Cardiac fibroblast (primary cell): Measurements from ENCODE around the gene TRAPPC6A.
A peak's percentile ranks its signal among the peaks of the same experiment; 100 is the strongest.

Experiments used
- DNase-seq, 2 donors: peaks; one replicate each; pipeline versions ENCODE4 v3.0.0 to v3.0.0-alpha.2; 2010; ENCODE audit warnings: low read depth in 2 of 2
- H3K4me3 ChIP-seq, 2 donors: replicated peaks in 1 of 2; 1 replicate in 1 of 2; 2 replicates in 1 of 2; pipeline ENCODE4 v1.5.1; 2011; ENCODE audit warnings: low read depth in 2 of 2, low read length in 2 of 2, mild to moderate bottlenecking in 2 of 2, moderate library complexity in 1 of 2
- TF ChIP-seq, protein P1 (sequence below): IDR thresholded peaks from one replicate; pipeline ENCODE4 v1.5.1; 2011; ENCODE audit warnings: low read depth, mild to moderate bottlenecking, low read length, inconsistent platforms

TRAPPC6A gene

DNA sequence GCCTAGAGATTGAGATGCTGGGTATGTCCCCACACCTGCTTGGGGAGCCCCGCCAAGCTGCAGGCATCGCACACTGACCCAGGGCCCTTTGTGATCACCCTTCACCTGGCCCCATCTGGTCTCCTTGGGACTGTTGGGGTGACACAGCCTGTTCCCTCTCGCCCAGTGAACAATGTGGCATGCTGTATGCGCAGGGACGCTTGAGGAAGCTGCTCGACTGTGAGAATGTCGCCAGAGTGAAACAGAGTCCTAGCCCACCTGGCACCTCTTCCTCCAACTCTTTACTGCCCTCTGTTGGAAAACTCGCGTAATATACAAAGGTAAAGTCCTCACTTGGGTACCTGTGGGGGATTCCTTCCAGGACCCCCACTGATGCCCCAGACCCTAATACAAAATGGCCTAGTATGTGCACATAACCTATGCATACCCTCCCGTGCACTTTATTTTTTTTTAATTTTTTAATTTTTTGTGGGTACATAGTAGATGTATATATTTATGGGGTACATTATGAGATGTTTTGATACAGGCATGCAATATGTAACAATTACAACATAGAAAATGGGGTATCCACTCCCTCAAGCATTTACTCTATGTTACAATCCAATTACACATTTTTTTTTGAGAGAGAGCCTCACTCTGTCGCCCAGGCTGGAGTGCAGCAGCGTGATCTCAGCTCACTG, 9.5 kb upstream of the TRAPPC6A start:
- H3K4me3 ChIP-seq = no peak overlapping the region
- TF ChIP-seq, protein P1, sequence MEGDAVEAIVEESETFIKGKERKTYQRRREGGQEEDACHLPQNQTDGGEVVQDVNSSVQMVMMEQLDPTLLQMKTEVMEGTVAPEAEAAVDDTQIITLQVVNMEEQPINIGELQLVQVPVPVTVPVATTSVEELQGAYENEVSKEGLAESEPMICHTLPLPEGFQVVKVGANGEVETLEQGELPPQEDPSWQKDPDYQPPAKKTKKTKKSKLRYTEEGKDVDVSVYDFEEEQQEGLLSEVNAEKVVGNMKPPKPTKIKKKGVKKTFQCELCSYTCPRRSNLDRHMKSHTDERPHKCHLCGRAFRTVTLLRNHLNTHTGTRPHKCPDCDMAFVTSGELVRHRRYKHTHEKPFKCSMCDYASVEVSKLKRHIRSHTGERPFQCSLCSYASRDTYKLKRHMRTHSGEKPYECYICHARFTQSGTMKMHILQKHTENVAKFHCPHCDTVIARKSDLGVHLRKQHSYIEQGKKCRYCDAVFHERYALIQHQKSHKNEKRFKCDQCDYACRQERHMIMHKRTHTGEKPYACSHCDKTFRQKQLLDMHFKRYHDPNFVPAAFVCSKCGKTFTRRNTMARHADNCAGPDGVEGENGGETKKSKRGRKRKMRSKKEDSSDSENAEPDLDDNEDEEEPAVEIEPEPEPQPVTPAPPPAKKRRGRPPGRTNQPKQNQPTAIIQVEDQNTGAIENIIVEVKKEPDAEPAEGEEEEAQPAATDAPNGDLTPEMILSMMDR = peak; percentile 62
- DNase-seq = peak in 1 of 2 donors; percentile 15

GRCh38 chr19:45186509-45187334, 8.7 kb upstream of the TRAPPC6A start:
- DNase-seq = peak in 1 of 2 donors; percentile 52
- no peak overlapping the region for H3K4me3 ChIP-seq
- TF ChIP-seq, protein P1 = no peak

DNA sequence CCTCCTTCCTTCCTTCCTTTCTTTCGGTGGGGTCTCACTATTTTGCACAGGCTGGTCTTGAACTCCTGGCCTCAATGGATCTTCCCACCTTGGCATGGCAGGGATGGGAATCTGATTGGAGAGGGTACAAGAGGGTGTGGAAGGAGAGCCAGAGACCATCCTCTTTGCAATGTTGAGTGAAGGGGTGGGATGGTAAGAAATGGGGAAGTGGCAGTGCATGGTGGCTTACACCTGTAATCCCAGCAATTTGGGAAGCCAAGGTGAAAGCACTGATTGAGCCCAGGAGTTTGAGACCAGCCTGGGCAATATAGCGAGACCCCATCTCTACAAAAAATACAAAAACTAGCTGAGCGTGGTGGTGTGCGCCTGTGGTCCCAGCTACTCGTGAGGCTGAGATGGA, 6.1 kb upstream of the TRAPPC6A start:
- TF ChIP-seq, protein P1 = no peak
- no peak overlapping the region for H3K4me3 ChIP-seq
- DNase-seq = no peak

DNA sequence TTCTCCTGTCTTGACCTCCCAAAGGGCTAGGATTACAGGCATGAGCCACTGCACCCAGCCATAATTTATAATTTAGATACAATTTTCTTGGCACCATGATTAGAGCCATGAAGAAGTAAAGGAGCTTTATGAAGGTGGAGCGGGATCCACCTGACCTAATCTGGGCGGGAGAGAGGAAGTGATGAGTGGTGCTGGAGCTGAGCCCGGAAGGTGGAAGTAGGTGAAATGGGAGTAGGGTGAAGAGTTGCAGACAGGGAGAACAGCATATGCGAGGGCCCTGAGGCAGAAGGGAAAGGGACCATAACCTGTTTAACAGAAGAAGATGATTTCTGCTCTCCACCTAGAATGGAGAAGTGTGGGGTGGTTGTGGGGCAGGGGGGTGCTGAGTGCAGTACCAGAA, 4.7 kb upstream of the TRAPPC6A start:
- TF ChIP-seq, protein P1 = no peak
- DNase-seq = no peak
- H3K4me3 ChIP-seq = no peak overlapping the region

DNA sequence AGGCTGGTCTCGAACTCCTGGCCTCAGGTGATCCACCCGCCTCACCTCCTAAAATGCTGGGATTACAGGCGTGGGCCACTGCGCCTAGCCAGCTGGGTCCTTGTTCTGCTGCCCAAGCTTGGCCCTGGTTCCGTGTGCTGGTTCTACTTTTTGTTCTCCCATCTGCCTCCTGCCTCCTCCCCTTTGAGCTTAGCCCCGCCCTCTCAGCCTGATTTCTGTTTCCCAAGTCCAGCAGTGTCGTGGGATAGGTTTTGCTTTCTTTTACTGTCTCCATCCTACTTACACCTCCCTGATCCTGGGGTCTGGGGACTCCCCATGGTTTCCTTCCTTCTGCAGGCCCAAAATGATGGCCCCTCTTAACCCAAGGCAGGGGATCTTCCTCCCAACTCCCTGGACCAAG, 2.9 kb upstream of the TRAPPC6A start:
- no peak overlapping the region for H3K4me3 ChIP-seq
- no peak for DNase-seq
- TF ChIP-seq, protein P1 = no peak

DNA sequence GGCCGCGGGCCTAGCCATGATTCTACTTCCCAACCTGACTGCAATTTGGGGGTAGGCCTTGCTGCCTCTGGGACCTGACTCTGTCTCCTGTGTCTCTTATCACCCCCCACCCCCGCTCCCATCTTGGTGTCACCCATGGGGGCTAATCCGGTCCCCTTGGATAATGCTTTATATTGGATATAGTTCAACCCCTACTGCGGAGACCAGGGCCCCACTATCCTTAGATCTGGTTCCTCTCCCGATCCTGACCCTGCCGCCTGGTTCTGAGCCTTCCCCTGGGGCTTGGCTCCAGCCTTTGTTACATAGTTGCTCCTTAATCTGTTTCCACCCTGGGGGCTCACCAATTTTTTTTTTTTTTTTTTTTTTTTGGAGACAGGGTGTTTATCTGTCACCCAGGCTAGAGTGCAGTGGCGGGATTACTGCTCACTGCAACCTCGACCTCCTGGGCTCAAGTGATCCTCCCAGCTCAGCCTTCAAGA, 1.9 kb upstream of the TRAPPC6A start:
- no peak for DNase-seq
- TF ChIP-seq, protein P1 = no peak
- H3K4me3 ChIP-seq = peak overlapping the region; percentile 75 to 89
